Brain microvascular endothelial cell (primary cell): Measurements from ENCODE around the gene TSPAN5.
"Not testable (repeated sequence)": the region's sequence is repeated elsewhere in the genome, so short reads cannot be mapped to it uniquely, and the experiment has no call there.

Source experiments
- DNase-seq: peaks from one replicate; pipeline ENCODE4 v3.0.0-alpha.2; 2020
- H3K27ac ChIP-seq: fragments of 250-450 bp; sonication (Bioruptor Pico); 2 replicates; pipeline ENCODE4 v1.5.1; 2020; ENCODE audit warnings: mild to moderate bottlenecking, moderate library complexity
- H3K27me3 ChIP-seq: fragments of 250-450 bp; sonication (Bioruptor Pico); replicated peaks from 2 replicates; pipeline ENCODE4 v1.5.1; 2020; ENCODE audit warnings: mild to moderate bottlenecking
- H3K36me3 ChIP-seq: fragments of 250-450 bp; sonication (Bioruptor Pico); replicated peaks from 2 replicates; pipeline ENCODE4 v1.5.1; 2020; ENCODE audit warnings: mild to moderate bottlenecking
- H3K4me3 ChIP-seq: 2 replicates; pipeline ENCODE4 v1.5.1; 2011; ENCODE audit warnings: low read depth, mild to moderate bottlenecking, control low read depth, low read length, moderate library complexity
- in situ Hi-C: cut with HindIII; loops from 2 replicates; pipeline ENCODE4 v1.10.0; 2017; ENCODE audit warnings: low sequenced_read_pairs, low pct_ligation_motif_present
- TF ChIP-seq, protein P1 (sequence below): IDR thresholded peaks from 2 replicates; pipeline ENCODE4 v1.5.1; 2011; ENCODE audit warnings: low read depth, mild to moderate bottlenecking, moderate library complexity, low read length, control low read depth, inconsistent platforms; ENCODE audit errors: missing control alignments

Gene TSPAN5

DNA sequence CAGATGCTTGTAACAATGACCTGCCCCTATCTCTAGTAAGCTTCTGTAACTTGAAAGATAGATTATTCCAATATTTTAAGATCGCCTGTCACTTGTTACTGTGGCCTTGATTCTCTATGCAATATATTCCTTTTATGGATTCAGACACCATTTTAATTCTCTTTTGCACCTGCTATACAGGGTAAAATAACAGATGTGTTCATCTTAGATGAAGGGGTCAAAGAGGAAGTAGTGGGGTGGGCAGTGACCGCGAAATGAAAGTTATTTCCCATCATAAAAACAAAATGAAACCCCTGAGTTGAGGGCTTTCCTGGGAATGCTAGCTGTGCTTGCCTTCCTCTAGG, 175.9 kb downstream of the TSPAN5 start:
- Histone ChIP-seq H3K4me3 (no peak overlapping the region), H3K27me3 (no peaks in the 10 kb centered on the region), H3K36me3 (no peaks in the 10 kb centered on the region), H3K27ac (peak overlapping the region; percentile 72)
- TF ChIP-seq, protein P1, sequence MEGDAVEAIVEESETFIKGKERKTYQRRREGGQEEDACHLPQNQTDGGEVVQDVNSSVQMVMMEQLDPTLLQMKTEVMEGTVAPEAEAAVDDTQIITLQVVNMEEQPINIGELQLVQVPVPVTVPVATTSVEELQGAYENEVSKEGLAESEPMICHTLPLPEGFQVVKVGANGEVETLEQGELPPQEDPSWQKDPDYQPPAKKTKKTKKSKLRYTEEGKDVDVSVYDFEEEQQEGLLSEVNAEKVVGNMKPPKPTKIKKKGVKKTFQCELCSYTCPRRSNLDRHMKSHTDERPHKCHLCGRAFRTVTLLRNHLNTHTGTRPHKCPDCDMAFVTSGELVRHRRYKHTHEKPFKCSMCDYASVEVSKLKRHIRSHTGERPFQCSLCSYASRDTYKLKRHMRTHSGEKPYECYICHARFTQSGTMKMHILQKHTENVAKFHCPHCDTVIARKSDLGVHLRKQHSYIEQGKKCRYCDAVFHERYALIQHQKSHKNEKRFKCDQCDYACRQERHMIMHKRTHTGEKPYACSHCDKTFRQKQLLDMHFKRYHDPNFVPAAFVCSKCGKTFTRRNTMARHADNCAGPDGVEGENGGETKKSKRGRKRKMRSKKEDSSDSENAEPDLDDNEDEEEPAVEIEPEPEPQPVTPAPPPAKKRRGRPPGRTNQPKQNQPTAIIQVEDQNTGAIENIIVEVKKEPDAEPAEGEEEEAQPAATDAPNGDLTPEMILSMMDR: no peak
- no peak for DNase-seq
- in situ Hi-C loops: no loop called here

- H3K27me3 ChIP-seq: no peaks in the 10 kb centered on the region
- no peak for DNase-seq
- TF ChIP-seq, protein P1: no peak
- in situ Hi-C loops: no loop called here
- peaks cover under 1% of the 10 kb centered on the region for H3K36me3 ChIP-seq
- H3K4me3 ChIP-seq: no peak overlapping the region
- H3K27ac ChIP-seq: no peak overlapping the region
These were observed 177.2 kb downstream of the TSPAN5 start for GRCh38 chr4:98481167-98481566.

GRCh38 chr4:98480535-98480934, 177.9 kb downstream of the TSPAN5 start:
- H3K27me3 ChIP-seq: no peaks in the 10 kb centered on the region
- H3K27ac ChIP-seq: no peak overlapping the region
- peaks cover 3% of the 10 kb centered on the region for H3K36me3 ChIP-seq
- TF ChIP-seq, protein P1: no peak
- DNase-seq: no peak
- in situ Hi-C loops: no loop called here
- H3K4me3 ChIP-seq: no peak overlapping the region

- H3K4me3 ChIP-seq, H3K27ac ChIP-seq, H3K27me3 ChIP-seq, H3K36me3 ChIP-seq, DNase-seq, in situ Hi-C loops: not testable (repeated sequence)
These were observed 178.8 kb downstream of the TSPAN5 start for GRCh38 chr4:98479590-98479989.

GRCh38 chr4:98476891-98477290, 181.5 kb downstream of the TSPAN5 start:
- Histone ChIP-seq H3K27me3 (no peaks in the 10 kb centered on the region), H3K36me3 (peaks cover 8% of the 10 kb centered on the region), H3K4me3 (no peak overlapping the region), H3K27ac (no peak overlapping the region)
- TF ChIP-seq, protein P1: no peak
- in situ Hi-C loops: no loop called here
- DNase-seq: no peak

DNA sequence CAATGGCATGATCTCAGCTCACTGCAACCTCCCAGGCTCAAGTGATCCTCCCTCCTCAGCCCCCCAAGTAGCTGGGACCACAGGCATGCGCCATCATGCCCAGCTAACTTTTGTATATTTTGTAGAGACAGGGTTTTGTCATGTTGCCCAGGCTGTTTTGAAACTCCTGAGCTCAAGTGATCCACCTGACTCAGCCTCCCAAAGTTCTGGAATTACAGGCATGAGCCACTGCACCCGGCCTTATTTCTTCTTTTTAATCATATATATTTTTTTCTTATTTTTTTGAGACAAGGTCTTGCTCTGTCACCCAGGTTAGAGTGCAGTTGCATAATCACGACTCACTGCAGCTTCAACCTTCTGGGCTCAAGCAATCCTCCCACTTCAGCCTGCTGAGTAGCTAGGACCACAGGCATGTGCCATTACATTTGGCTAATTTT, 184.0 kb downstream of the TSPAN5 start:
- H3K27me3 ChIP-seq: no peaks in the 10 kb centered on the region
- in situ Hi-C loops: no loop called here
- peak; percentile 44 for DNase-seq
- TF ChIP-seq, protein P1: no peak
- H3K36me3 ChIP-seq: peaks cover 11% of the 10 kb centered on the region
- H3K4me3 ChIP-seq: no peak overlapping the region
- H3K27ac ChIP-seq: no peak overlapping the region
